GM23338 (cell line): ENCODE data around the gene DNAJC7. TPM values are rescaled to one million over a fixed set of nuclear protein-coding genes. Genes with fewer than 3 reads are reported as not detected.

ENCODE experiments used
- ATAC-seq: fragments of 200-7000 bp; cut with Tn5 transposase; 3 replicates; pipeline ENCODE4 v1.9.1; 2020
- DNase-seq: peaks from one replicate; pipeline ENCODE4 v3.0.0-alpha.2; 2015; ENCODE audit warnings: low spot score
- H2AFZ ChIP-seq: fragments of 200-600 bp; sonication (generic); 2 replicates; pipeline ENCODE4 v1.8.0; 2016; ENCODE audit warnings: antibody characterized with exemption, mild to moderate bottlenecking, moderate library complexity
- H3F3A ChIP-seq: fragments of 200-600 bp; sonication (generic); replicated peaks from 2 replicates; pipeline ENCODE4 v1.8.0; 2017; ENCODE audit warnings: antibody characterized with exemption, mixed run types, low read depth
- H3K27ac ChIP-seq: fragments of 200-600 bp; sonication (generic); 2 replicates; pipeline ENCODE4 v1.6.1; 2016; ENCODE audit warnings: low read depth
- H3K27me3 ChIP-seq: fragments of 200-600 bp; sonication (generic); 2 replicates; pipeline ENCODE4 v1.8.0; 2016; ENCODE audit warnings: mild to moderate bottlenecking, mixed run types, moderate library complexity; ENCODE audit not compliant: insufficient read depth
- H3K36me3 ChIP-seq: fragments of 200-600 bp; sonication (generic); 2 replicates; pipeline ENCODE4 v1.8.0; 2016; ENCODE audit warnings: mild to moderate bottlenecking; ENCODE audit not compliant: insufficient read depth
- H3K4me1 ChIP-seq: fragments of 200-600 bp; sonication (generic); 2 replicates; pipeline ENCODE4 v1.8.0; 2016; ENCODE audit warnings: mild to moderate bottlenecking, moderate library complexity; ENCODE audit not compliant: insufficient read depth
- H3K4me2 ChIP-seq: fragments of 200-600 bp; sonication (generic); 2 replicates; pipeline ENCODE4 v1.7.1; 2017; ENCODE audit warnings: mixed run types
- H3K4me3 ChIP-seq: fragments of 200-600 bp; sonication (generic); 2 replicates; pipeline ENCODE4 v1.6.1; 2016; ENCODE audit warnings: mixed run types
- H3K79me2 ChIP-seq: fragments of 200-600 bp; sonication (generic); replicated peaks from 2 replicates; pipeline ENCODE4 v1.8.0; 2017; ENCODE audit warnings: mild to moderate bottlenecking; ENCODE audit not compliant: insufficient read depth
- H3K9me2 ChIP-seq: fragments of 200-600 bp; sonication (generic); 2 replicates; pipeline ENCODE4 v1.8.0; 2017; ENCODE audit not compliant: insufficient read depth
- H4K20me1 ChIP-seq: fragments of 200-600 bp; sonication (generic); replicated peaks from 2 replicates; pipeline ENCODE4 v1.8.0; 2017; ENCODE audit warnings: mild to moderate bottlenecking; ENCODE audit not compliant: insufficient read depth
- H3K27ac Mint-ChIP-seq: 2 replicates; pipeline ENCODE4 v1.8.0; 2020; ENCODE audit warnings: inconsistent platforms, mild to moderate bottlenecking, moderate library complexity, mixed read lengths
- H3K27me3 Mint-ChIP-seq: 3 replicates; pipeline ENCODE4 v1.8.0; 2022; ENCODE audit warnings: low read depth, mild to moderate bottlenecking, moderate library complexity, mixed read lengths, inconsistent platforms; ENCODE audit not compliant: insufficient read depth, poor library complexity
- H3K36me3 Mint-ChIP-seq: 3 replicates; pipeline ENCODE4 v1.8.0; 2021; ENCODE audit warnings: low read depth, mild to moderate bottlenecking, inconsistent platforms, moderate library complexity, mixed read lengths
- H3K4me1 Mint-ChIP-seq: 3 replicates; pipeline ENCODE4 v1.8.0; 2020; ENCODE audit warnings: mild to moderate bottlenecking, inconsistent platforms, mixed read lengths
- H3K4me3 Mint-ChIP-seq: 3 replicates; pipeline ENCODE4 v1.8.0; 2021; ENCODE audit warnings: moderate library complexity, mild to moderate bottlenecking, inconsistent platforms, mixed read lengths
- H3K9me3 Mint-ChIP-seq: 3 replicates; pipeline ENCODE4 v1.8.0; 2020; ENCODE audit warnings: moderate library complexity, mild to moderate bottlenecking, inconsistent platforms, mixed read lengths
- CREB1 ChIP-seq: fragments of 250-450 bp; sonication (Bioruptor Pico); IDR thresholded peaks from 2 replicates; pipeline ENCODE4 v1.5.0; 2020; ENCODE audit warnings: low read depth, mild to moderate bottlenecking, moderate library complexity
- ETS1 ChIP-seq: IDR thresholded peaks from 2 replicates; pipeline ENCODE4 v1.6.1; 2016; ENCODE audit warnings: antibody characterized with exemption
- EZH2phosphoT487 ChIP-seq: fragments of 200-600 bp; sonication (generic); IDR thresholded peaks from one replicate; pipeline ENCODE4 v1.8.1; 2018; ENCODE audit warnings: antibody characterized with exemption; ENCODE audit not compliant: unreplicated experiment
- JUNB ChIP-seq: IDR thresholded peaks from one replicate; pipeline ENCODE4 v1.6.1; 2016; ENCODE audit warnings: antibody characterized with exemption; ENCODE audit not compliant: unreplicated experiment
- NANOG ChIP-seq: IDR thresholded peaks from 2 replicates; pipeline ENCODE4 v1.6.1; 2016; ENCODE audit warnings: antibody characterized with exemption, borderline replicate concordance
- REST ChIP-seq: IDR thresholded peaks from one replicate; pipeline ENCODE4 v1.6.1; 2018; ENCODE audit warnings: antibody characterized with exemption; ENCODE audit not compliant: unreplicated experiment
- STAT1 ChIP-seq: IDR thresholded peaks from one replicate; pipeline ENCODE4 v1.6.1; 2016; ENCODE audit warnings: antibody characterized with exemption; ENCODE audit not compliant: unreplicated experiment
- ZNF114 ChIP-seq: fragments of 250-450 bp; sonication (Bioruptor Pico); IDR thresholded peaks from 2 replicates; pipeline ENCODE4 v1.5.0; 2020; ENCODE audit warnings: mild to moderate bottlenecking, moderate library complexity
- ZNF331 ChIP-seq: fragments of 250-450 bp; sonication (Bioruptor Pico); IDR thresholded peaks from 2 replicates; pipeline ENCODE4 v1.5.0; 2020; ENCODE audit warnings: low read depth, mild to moderate bottlenecking, moderate library complexity
- ZNF462 ChIP-seq: fragments of 250-450 bp; sonication (Bioruptor Pico); IDR thresholded peaks from 2 replicates; pipeline ENCODE4 v1.5.0; 2020; ENCODE audit warnings: mild to moderate bottlenecking, moderate library complexity
- polyA plus RNA-seq: library from polyadenylated mRNA; unstranded; fragments of >200 nt; fragmentation: Nextera tagmentation; extraction: Ambion mirVana; gene quantifications from 2 replicates; pipeline ENCODE4 v1.2.1, GENCODE V29; 2016
- total RNA-seq: library from RNA; depleted of rRNA; stranded (reverse); fragments of >200 nt; shearing (Covaris generic); gene quantifications from 2 replicates; pipeline ENCODE4 v1.2.3, GENCODE V29; 2014

The DNAJC7 gene
- total and polyA plus RNA-seq, 2 experiments from 2014 or later = 139 to 141 TPM

- H3K27me3 ChIP-seq = no peaks in the 10 kb centered on the region
- H3K79me2 ChIP-seq = peaks cover 70% of the 10 kb centered on the region
- H3K9me2 ChIP-seq = no peaks in the 10 kb centered on the region
- Mint-ChIP-seq H3K27me3 (peaks cover 2% of the 10 kb centered on the region), H3K27ac (no peak overlapping the region), H3K36me3 (peaks cover 55% of the 10 kb centered on the region), H3K9me3 (no peaks in the 10 kb centered on the region), H3K4me1 (no peaks in the 10 kb centered on the region), H3K4me3 (no peak overlapping the region)
- TF ChIP-seq ZNF331 (CRISPR knock-in tag) (no peak), JUNB (no peak), STAT1 (no peak), ETS1 (no peak), EZH2phosphoT487 (no peak), NANOG (no peak), CREB1 (CRISPR knock-in tag) (no peak), REST (no peak)
- peaks cover 45% of the 10 kb centered on the region for H4K20me1 ChIP-seq
- ATAC-seq = no peak
- peaks cover 15% of the 10 kb centered on the region for H3F3A ChIP-seq
- no peak overlapping the region for H3K4me3 ChIP-seq
- no peaks in the 10 kb centered on the region for H3K4me1 ChIP-seq
- no peak overlapping the region for H2AFZ ChIP-seq
- no peak overlapping the region for H3K27ac ChIP-seq
- DNase-seq = no peak
- no peak overlapping the region for H3K4me2 ChIP-seq
- H3K36me3 ChIP-seq = peaks cover 38% of the 10 kb centered on the region
Observed at GRCh38 chr17:42002175-42002791, 15.0 kb downstream of the DNAJC7 start.

GRCh38 chr17:42001729-42002128 lies 15.5 kb downstream of the DNAJC7 start:
- Histone ChIP-seq H3K27ac (no peak overlapping the region), H3F3A (peaks cover 21% of the 10 kb centered on the region), H3K4me3 (no peak overlapping the region), H3K4me2 (no peak overlapping the region), H2AFZ (no peak overlapping the region), H3K4me1 (no peaks in the 10 kb centered on the region), H3K9me2 (no peaks in the 10 kb centered on the region), H3K36me3 (peaks cover 43% of the 10 kb centered on the region), H3K27me3 (no peaks in the 10 kb centered on the region), H4K20me1 (peaks cover 45% of the 10 kb centered on the region), H3K79me2 (peaks cover 67% of the 10 kb centered on the region)
- Mint-ChIP-seq H3K27ac (no peak overlapping the region), H3K4me1 (no peaks in the 10 kb centered on the region), H3K36me3 (peaks cover 56% of the 10 kb centered on the region), H3K27me3 (peaks cover 2% of the 10 kb centered on the region), H3K4me3 (no peak overlapping the region), H3K9me3 (no peaks in the 10 kb centered on the region)
- DNase-seq (no peak), ATAC-seq (no peak)
- TF ChIP-seq NANOG = no peak
- no peak for TF ChIP-seq JUNB
- no peak for TF ChIP-seq STAT1
- no peak for TF ChIP-seq ZNF331 (CRISPR knock-in tag)
- no peak for TF ChIP-seq EZH2phosphoT487
- no peak for TF ChIP-seq ZNF114 (CRISPR knock-in tag)
- TF ChIP-seq ZNF462 (CRISPR knock-in tag) = no peak
- no peak for TF ChIP-seq CREB1 (CRISPR knock-in tag)
